NCI-H460 (cell line): ENCODE measurements around the gene NRIP1. TPM values are rescaled to one million over a fixed set of nuclear protein-coding genes. Genes with fewer than 3 reads are reported as not detected.

Source experiments
- DNase-seq: peaks from one replicate; pipeline ENCODE4 v3.0.0-alpha.2; 2016; ENCODE audit warnings: low read depth; ENCODE audit errors: extremely low read depth
- total RNA-seq: library from RNA; depleted of rRNA; stranded (reverse); fragments of >200 nt; shearing (Covaris generic); gene quantifications from 2 replicates; pipeline ENCODE4 v1.2.3, GENCODE V29; 2014

NRIP1 gene
- total RNA-seq, 1 experiment from 2014 or later: 17.0 TPM

GRCh38 chr21:15065392-15066122 is 757 bp upstream of the NRIP1 start:
- DNase-seq: no peak

- DNase-seq: no peak
These were observed 805 bp downstream of the NRIP1 start for GRCh38 chr21:15063814-15064575.

GRCh38 chr21:15063081-15063813 is 1.6 kb downstream of the NRIP1 start:
- DNase-seq: no peak

GRCh38 chr21:15062606-15062965 is 2.2 kb downstream of the NRIP1 start:
- DNase-seq: no peak

GRCh38 chr21:15061747-15062605 is 2.8 kb downstream of the NRIP1 start:
- no peak for DNase-seq

- no peak for DNase-seq
These were observed 3.5 kb downstream of the NRIP1 start for GRCh38 chr21:15061279-15061678.

GRCh38 chr21:15060543-15061175 is 4.1 kb downstream of the NRIP1 start:
- no peak for DNase-seq

GRCh38 chr21:15059397-15059796 is 5.4 kb downstream of the NRIP1 start:
- DNase-seq: no peak

GRCh38 chr21:15058854-15059263 is 5.9 kb downstream of the NRIP1 start:
- DNase-seq: no peak

GRCh38 chr21:15057285-15057684 is 7.5 kb downstream of the NRIP1 start:
- DNase-seq: no peak

GRCh38 chr21:15054606-15055239 is 10.1 kb downstream of the NRIP1 start:
- DNase-seq: no peak

- DNase-seq: no peak
These were observed 10.7 kb downstream of the NRIP1 start for GRCh38 chr21:15054089-15054488.

- no peak for DNase-seq
These were observed 11.3 kb downstream of the NRIP1 start for GRCh38 chr21:15053500-15053899.

GRCh38 chr21:15052459-15052763 is 12.4 kb downstream of the NRIP1 start:
- DNase-seq: no peak

- DNase-seq: no peak
These were observed 12.9 kb downstream of the NRIP1 start for GRCh38 chr21:15051644-15052458.

- DNase-seq: no peak
These were observed 14.0 kb downstream of the NRIP1 start for GRCh38 chr21:15050568-15051377.

GRCh38 chr21:15045017-15045416 is 19.8 kb downstream of the NRIP1 start:
- no peak for DNase-seq

GRCh38 chr21:15042531-15042930 is 22.3 kb downstream of the NRIP1 start:
- no peak for DNase-seq
